ENCODE results near the gene NFX1.

DNA sequence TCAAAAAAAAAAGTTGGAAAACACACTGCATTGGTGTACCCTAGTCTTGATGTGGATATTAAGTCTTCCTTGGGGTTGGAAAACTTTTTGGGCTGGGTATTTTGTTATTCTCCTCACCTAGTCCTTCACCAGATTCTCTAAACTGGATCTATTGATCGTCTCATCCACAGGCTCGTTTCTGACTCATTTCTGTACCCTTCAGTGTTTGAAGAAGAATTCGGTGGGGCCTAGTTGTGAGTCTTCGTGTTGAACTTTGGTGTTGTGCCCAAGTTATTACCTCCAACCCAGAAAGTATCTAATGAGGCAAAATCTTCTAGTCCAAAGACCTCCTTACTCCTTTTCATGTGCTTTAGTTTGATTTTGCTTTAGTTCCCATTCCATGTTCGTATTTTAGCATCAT is 1.6 kb downstream of the NFX1 start:
- TF ChIP-seq, protein P1, sequence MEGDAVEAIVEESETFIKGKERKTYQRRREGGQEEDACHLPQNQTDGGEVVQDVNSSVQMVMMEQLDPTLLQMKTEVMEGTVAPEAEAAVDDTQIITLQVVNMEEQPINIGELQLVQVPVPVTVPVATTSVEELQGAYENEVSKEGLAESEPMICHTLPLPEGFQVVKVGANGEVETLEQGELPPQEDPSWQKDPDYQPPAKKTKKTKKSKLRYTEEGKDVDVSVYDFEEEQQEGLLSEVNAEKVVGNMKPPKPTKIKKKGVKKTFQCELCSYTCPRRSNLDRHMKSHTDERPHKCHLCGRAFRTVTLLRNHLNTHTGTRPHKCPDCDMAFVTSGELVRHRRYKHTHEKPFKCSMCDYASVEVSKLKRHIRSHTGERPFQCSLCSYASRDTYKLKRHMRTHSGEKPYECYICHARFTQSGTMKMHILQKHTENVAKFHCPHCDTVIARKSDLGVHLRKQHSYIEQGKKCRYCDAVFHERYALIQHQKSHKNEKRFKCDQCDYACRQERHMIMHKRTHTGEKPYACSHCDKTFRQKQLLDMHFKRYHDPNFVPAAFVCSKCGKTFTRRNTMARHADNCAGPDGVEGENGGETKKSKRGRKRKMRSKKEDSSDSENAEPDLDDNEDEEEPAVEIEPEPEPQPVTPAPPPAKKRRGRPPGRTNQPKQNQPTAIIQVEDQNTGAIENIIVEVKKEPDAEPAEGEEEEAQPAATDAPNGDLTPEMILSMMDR (IDR thresholded peaks at IDR 0.05): no peak
- no peak for TF ChIP-seq POLR2A (IDR thresholded peaks at IDR 0.05)
- no peak for TF ChIP-seq POLR2AphosphoS5 (IDR thresholded peaks at IDR 0.05)

All from breast epithelium (tissue), 3 donors.